Suprapubic skin (tissue), 4 donors: ENCODE measurements around the gene ZSCAN10.

Experiments
- CTCF ChIP-seq, 2 donors: fragments of 200-600 bp in 1 of 2; fragments of 450-650 bp in 1 of 2; sonication (generic) in 1 of 2; IDR thresholded peaks; one replicate each; pipeline ENCODE4 v1.5.1; 2016 to 2019; ENCODE audit warnings: antibody characterized with exemption in 2 of 2, mild to moderate bottlenecking in 1 of 2, moderate library complexity in 1 of 2
- EP300 ChIP-seq: sonication (generic); formaldehyde crosslinking; IDR thresholded peaks from one replicate; pipeline ENCODE4 v1.6.1; 2017; ENCODE audit warnings: antibody characterized with exemption
- POLR2A ChIP-seq, 2 donors: fragments of 450-650 bp; IDR thresholded peaks; one replicate each; pipeline ENCODE4 v1.6.1; 2017; ENCODE audit warnings: antibody characterized with exemption in 2 of 2, mild to moderate bottlenecking in 2 of 2, moderate library complexity in 2 of 2
- POLR2AphosphoS5 ChIP-seq, 3 donors: sonication (generic); formaldehyde crosslinking; IDR thresholded peaks; one replicate each; pipeline ENCODE4 v1.6.1; 2017; ENCODE audit warnings: antibody characterized with exemption in 3 of 3

GRCh38 chr16:3088925-3089716 lies 10.0 kb downstream of the ZSCAN10 start:
- no peak for TF ChIP-seq CTCF (IDR thresholded peaks at IDR 0.05)
- TF ChIP-seq EP300 = no peak
- TF ChIP-seq POLR2A (IDR thresholded peaks at IDR 0.05) = no peak
- no peak for TF ChIP-seq POLR2AphosphoS5 (IDR thresholded peaks at IDR 0.05)
